Neuron (in vitro differentiated cells): Measurements from ENCODE around the gene RGS21.

Experiments
- H2AFZ ChIP-seq: one replicate; pipeline ENCODE4 v1.6.1; 2013; ENCODE audit warnings: low read depth, mild to moderate bottlenecking, inconsistent platforms, low read length, moderate library complexity
- H3K27me3 ChIP-seq: one replicate; pipeline ENCODE4 v1.6.1; 2013; ENCODE audit warnings: low read length; ENCODE audit not compliant: insufficient read depth
- H3K36me3 ChIP-seq: one replicate; pipeline ENCODE4 v1.6.1; 2013; ENCODE audit warnings: low read length; ENCODE audit not compliant: insufficient read depth
- H3K4me1 ChIP-seq: one replicate; pipeline ENCODE4 v1.6.1; 2013; ENCODE audit warnings: low read length; ENCODE audit not compliant: insufficient read depth
- H3K4me3 ChIP-seq: 2 replicates; pipeline ENCODE4 v1.5.1; 2013; ENCODE audit warnings: mild to moderate bottlenecking, low read length, moderate library complexity
- H3K9me3 ChIP-seq: one replicate; pipeline ENCODE4 v1.6.1; 2013; ENCODE audit warnings: low read length

Gene RGS21

GRCh38 chr1:192395211-192395610 is 78.4 kb downstream of the RGS21 start:
- Histone ChIP-seq H3K27me3 (no peaks in the 10 kb centered on the region), H3K9me3 (no peaks in the 10 kb centered on the region), H2AFZ (no peak overlapping the region), H3K4me3 (no peak overlapping the region), H3K4me1 (peaks cover 11% of the 10 kb centered on the region), H3K36me3 (no peaks in the 10 kb centered on the region)

GRCh38 chr1:192395895-192396294 is 79.1 kb downstream of the RGS21 start:
- Histone ChIP-seq H3K4me1 (peaks cover 11% of the 10 kb centered on the region), H3K27me3 (no peaks in the 10 kb centered on the region), H3K36me3 (no peaks in the 10 kb centered on the region), H2AFZ (peak overlapping the region; percentile 13), H3K9me3 (no peaks in the 10 kb centered on the region), H3K4me3 (no peak overlapping the region)

- H3K9me3 ChIP-seq = no peaks in the 10 kb centered on the region
- H3K4me3 ChIP-seq = no peak overlapping the region
- H3K4me1 ChIP-seq = peaks cover 11% of the 10 kb centered on the region
Observed at GRCh38 chr1:192399161-192399560, 82.4 kb downstream of the RGS21 start.

GRCh38 chr1:192401825-192402224 is 85.0 kb downstream of the RGS21 start:
- H3K4me3 ChIP-seq = no peak overlapping the region
- no peaks in the 10 kb centered on the region for H3K36me3 ChIP-seq
- no peaks in the 10 kb centered on the region for H3K27me3 ChIP-seq
- H3K9me3 ChIP-seq = no peaks in the 10 kb centered on the region
- H2AFZ ChIP-seq = no peak overlapping the region
- H3K4me1 ChIP-seq = no peaks in the 10 kb centered on the region

More at GRCh38 chr1:192399161-192399560, 82.4 kb downstream of the RGS21 start:
- Histone ChIP-seq H3K27me3 (no peaks in the 10 kb centered on the region), H3K36me3 (no peaks in the 10 kb centered on the region), H2AFZ (peak overlapping the region; percentile 13)

- no peaks in the 10 kb centered on the region for H3K27me3 ChIP-seq
- no peak overlapping the region for H2AFZ ChIP-seq
- no peak overlapping the region for H3K4me3 ChIP-seq
- no peaks in the 10 kb centered on the region for H3K4me1 ChIP-seq
- no peaks in the 10 kb centered on the region for H3K9me3 ChIP-seq
- no peaks in the 10 kb centered on the region for H3K36me3 ChIP-seq
Observed at GRCh38 chr1:192402571-192402970, 85.8 kb downstream of the RGS21 start.

- Histone ChIP-seq H3K4me1 (peaks cover 16% of the 10 kb centered on the region), H3K27me3 (no peaks in the 10 kb centered on the region), H2AFZ (no peak overlapping the region), H3K36me3 (no peaks in the 10 kb centered on the region), H3K4me3 (no peak overlapping the region), H3K9me3 (no peaks in the 10 kb centered on the region)
Observed at GRCh38 chr1:192407206-192407605, 90.4 kb downstream of the RGS21 start.
